Measurements from ENCODE around the gene KIAA0232.

KIAA0232 gene

DNA sequence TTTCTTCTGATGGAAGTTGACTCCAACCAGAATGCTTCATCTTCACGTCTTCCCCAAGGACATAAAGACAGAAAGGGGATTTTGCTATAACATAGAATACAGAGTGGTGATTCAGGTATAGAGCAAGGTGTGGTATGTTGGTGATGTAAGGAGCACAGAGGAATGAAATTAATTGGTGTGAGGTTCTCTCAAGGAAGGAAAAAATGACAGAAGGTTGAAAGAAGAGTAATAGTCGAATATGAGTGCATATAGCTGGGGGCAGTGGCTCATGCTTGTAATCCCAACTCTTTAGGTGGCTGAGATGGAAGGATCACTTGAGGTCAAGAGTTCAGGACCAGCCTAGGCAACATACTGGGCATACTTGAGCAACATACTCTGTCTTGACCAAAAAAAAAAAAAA is 20.1 kb downstream of the KIAA0232 start:
- CTCF ChIA-PET, result interaction anchor here (1.2 to 2.8 kb wide), 3 partner anchors 9 to 71 kb away, joined by 4 to 8 read pairs (median 4); no protein-coding TSS in a partner anchor
- no peak for DNase-seq (ENCODE audit: extremely low spot score)
- TF ChIP-seq, protein P1, sequence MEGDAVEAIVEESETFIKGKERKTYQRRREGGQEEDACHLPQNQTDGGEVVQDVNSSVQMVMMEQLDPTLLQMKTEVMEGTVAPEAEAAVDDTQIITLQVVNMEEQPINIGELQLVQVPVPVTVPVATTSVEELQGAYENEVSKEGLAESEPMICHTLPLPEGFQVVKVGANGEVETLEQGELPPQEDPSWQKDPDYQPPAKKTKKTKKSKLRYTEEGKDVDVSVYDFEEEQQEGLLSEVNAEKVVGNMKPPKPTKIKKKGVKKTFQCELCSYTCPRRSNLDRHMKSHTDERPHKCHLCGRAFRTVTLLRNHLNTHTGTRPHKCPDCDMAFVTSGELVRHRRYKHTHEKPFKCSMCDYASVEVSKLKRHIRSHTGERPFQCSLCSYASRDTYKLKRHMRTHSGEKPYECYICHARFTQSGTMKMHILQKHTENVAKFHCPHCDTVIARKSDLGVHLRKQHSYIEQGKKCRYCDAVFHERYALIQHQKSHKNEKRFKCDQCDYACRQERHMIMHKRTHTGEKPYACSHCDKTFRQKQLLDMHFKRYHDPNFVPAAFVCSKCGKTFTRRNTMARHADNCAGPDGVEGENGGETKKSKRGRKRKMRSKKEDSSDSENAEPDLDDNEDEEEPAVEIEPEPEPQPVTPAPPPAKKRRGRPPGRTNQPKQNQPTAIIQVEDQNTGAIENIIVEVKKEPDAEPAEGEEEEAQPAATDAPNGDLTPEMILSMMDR (IDR thresholded peaks at IDR 0.05; ENCODE audit: control extremely low read depth, extremely low read depth, low read depth, missing control alignments), result no peak
- POLR2A ChIA-PET, result no interaction called here

DNA sequence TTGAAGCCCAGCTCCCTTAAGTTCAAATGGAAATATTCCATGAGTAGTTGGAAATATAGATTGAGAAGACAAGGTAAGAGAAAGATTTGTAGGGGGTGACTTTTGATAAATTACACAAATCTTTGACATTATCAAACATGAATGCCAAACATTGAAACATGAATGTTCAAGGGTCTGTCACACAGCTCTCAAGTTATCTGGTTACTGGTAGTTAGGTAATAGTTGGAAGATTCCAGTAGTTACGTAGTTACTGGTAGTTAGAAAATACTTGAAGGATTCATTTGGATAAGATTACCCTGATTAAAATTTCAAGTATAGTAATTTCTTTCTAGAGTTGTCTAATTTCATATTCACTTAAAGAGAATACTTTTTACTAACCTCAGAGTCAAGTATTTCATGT is 20.7 kb downstream of the KIAA0232 start:
- POLR2A ChIA-PET, result no interaction called here
- DNase-seq (ENCODE audit: extremely low spot score), result no peak

DNA sequence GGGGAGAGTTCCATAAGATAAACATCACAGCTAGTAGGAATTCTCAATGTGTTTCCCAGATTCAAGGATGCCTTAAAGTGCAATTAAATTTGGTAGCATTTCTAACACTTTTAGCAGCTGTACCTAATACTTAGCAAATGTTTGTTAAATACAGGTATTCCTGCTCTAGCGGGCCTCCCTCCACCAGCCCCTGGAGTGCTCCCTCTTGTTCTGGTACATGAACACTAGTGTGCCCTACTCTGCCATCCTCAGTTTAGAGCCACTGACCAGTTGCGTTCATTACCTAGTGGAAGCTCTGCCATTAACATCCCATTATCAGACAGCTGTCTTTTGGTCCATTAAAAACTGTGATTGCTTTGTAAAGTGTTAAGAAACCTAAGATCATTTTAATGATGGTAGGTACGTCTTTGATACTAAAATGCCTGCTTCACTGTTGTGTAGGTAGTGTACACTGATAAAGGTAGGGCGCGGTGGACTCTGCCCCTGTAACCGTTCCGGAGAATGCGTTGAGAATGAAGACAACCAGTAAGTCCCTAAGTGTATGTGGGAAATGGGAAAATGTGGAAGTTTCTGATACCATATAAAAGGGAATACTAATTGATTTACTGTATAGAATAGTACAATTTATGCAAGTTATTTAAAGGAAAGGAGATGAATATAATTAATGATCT is 21.7 kb downstream of the KIAA0232 start:
- TF ChIP-seq, protein P1 (IDR thresholded peaks at IDR 0.05; ENCODE audit: control extremely low read depth, extremely low read depth, low read depth, missing control alignments), result no peak
- ChIA-PET CTCF (interaction anchor here (0.7 to 2.8 kb wide), 5 partner anchors 8 to 69 kb away, joined by 3 to 8 read pairs (median 3); no protein-coding TSS in a partner anchor), POLR2A (no interaction called here)
- DNase-seq (ENCODE audit: extremely low spot score), result no peak

More for the DNA sequence above, 20.7 kb downstream of the KIAA0232 start:
- TF ChIP-seq, protein P1 (IDR thresholded peaks at IDR 0.05; ENCODE audit: control extremely low read depth, extremely low read depth, low read depth, missing control alignments), result no peak
- CTCF ChIA-PET, result interaction anchor here (1.2 to 2.8 kb wide), 5 partner anchors 9 to 70 kb away, joined by 3 to 8 read pairs (median 4); no protein-coding TSS in a partner anchor

DNA sequence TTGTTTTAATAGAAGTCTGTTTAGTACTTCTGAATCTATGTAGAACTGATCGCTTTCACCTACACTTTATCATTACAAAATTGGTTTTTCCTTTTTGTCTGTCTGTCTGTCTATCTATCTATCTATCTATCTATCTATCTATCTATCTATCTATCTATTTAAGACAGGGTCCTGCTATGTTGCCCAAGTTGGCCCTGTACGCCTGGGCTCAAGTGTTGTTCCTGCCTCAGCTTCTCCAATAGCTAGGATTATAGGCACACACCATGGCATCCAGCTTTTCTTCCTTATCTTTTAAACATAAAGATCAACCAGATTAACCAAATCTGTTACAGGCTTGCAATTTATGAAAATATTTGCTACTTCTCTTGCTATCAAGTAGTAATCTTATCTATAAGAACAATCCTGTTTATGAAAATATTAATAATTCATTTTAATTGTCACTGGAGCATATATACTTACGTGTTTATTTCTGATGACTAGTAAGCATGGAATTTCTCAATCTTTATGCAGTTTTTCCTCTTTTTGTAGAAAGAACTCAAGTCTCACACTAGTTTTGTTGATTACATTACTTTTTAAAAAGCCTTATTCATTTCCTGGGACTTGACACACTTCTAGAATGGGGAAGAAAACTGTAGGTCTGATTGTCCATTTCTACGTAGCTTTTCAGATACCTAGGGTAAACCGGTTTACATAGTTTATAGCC is 24.5 kb downstream of the KIAA0232 start:
- CTCF ChIA-PET, result interaction anchor here (1.1 to 1.8 kb wide), 3 partner anchors 13 to 24 kb away, joined by 3 to 5 read pairs (median 3); no protein-coding TSS in a partner anchor

DNA sequence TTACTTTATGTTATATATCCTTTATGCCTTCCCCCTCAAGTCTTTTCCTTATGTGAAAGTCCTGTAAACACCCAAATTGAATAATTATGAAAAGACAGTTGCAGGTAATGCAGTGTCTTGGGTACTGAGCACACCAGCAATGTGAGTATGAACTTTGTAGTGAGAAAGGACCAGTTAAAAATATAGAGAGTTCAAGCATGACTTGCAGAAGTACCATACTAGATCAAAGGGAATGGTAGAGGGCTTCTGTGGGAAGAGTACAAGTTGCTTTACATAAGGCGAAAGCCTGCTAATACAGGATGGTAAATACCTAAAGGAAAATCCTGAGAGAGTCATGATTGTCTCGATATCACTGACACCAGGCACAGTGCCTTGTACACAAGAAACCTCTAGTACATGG is 25.7 kb downstream of the KIAA0232 start:
- no peak for DNase-seq (ENCODE audit: extremely low spot score)
- ChIA-PET CTCF (interaction anchor here (1.1 to 1.8 kb wide), 2 partner anchors 14 to 18 kb away, joined by 3 to 5 read pairs; no protein-coding TSS in a partner anchor), POLR2A (no interaction called here)

More for the DNA sequence above, 24.5 kb downstream of the KIAA0232 start:
- TF ChIP-seq, protein P1 (IDR thresholded peaks at IDR 0.05; ENCODE audit: control extremely low read depth, extremely low read depth, low read depth, missing control alignments), result no peak
- DNase-seq (ENCODE audit: extremely low spot score), result no peak
- POLR2A ChIA-PET, result no interaction called here

DNA sequence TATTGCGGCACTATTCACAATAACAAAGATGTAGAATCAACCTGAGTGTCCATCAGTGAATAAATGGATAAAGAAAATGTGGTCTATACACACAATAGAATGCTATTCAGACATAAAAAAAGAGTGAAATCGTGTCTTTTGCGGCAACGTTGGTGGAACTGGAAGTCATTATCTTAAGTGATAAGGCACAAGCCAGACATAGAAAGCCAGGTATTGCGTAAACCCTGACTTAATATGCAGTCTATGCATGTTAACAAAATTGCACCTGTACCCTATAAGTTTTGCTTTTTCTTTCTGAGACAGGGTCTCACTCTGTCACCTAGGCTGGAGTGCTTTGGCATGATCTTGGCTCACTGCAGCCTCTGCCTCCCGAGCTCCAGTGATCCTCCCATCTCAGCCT is 28.6 kb downstream of the KIAA0232 start:
- TF ChIP-seq, protein P1 (IDR thresholded peaks at IDR 0.05; ENCODE audit: control extremely low read depth, extremely low read depth, low read depth, missing control alignments), result no peak
- CTCF ChIA-PET, result interaction anchor here (1.2 kb wide), 1 partner anchor 16 kb away, joined by 4 read pairs; no protein-coding TSS in a partner anchor
- POLR2A ChIA-PET, result no interaction called here
- DNase-seq (ENCODE audit: extremely low spot score), result no peak

More for the DNA sequence above, 25.7 kb downstream of the KIAA0232 start:
- TF ChIP-seq, protein P1 (IDR thresholded peaks at IDR 0.05; ENCODE audit: control extremely low read depth, extremely low read depth, low read depth, missing control alignments), result no peak

All from GM10248 (cell line).